KG1 (cell line): ENCODE results near the gene CNPY3.
"Not testable (repeated sequence)": the region's sequence is repeated elsewhere in the genome, so short reads cannot be mapped to it uniquely, and the experiment has no call there.

Experiments used
- DNase-seq: peaks from one replicate; lab custom pipeline; 2025; lab: John Stamatoyannopoulos, UW

The CNPY3 gene

GRCh38 chr6:42915732-42916131, 13.5 kb upstream of the CNPY3 start, which contains the start of gene PTCRA:
Gene PTCRA, plus strand, starts transcription at chr6:42916053. Its CDS starts 17 bp downstream, at chr6:42916070.
- DNase-seq: no peak

GRCh38 chr6:42916288-42916687, 13.0 kb upstream of the CNPY3 start:
- DNase-seq: no peak

GRCh38 chr6:42921801-42922200, 7.5 kb upstream of the CNPY3 start:
- DNase-seq: no peak

- DNase-seq: no peak
These were observed 5.6 kb upstream of the CNPY3 start for GRCh38 chr6:42923666-42924065.

- DNase-seq: no peak
These were observed 3.9 kb upstream of the CNPY3 start for GRCh38 chr6:42925248-42925857.

- peak; percentile 89 for DNase-seq
These were observed 611 bp downstream of the CNPY3 start for GRCh38 chr6:42929821-42930360.

- no peak for DNase-seq
These were observed 3.1 kb downstream of the CNPY3 start for GRCh38 chr6:42932412-42932811.

- peak; percentile 13 for DNase-seq
These were observed 3.9 kb downstream of the CNPY3 start for GRCh38 chr6:42933205-42933604.

- DNase-seq: no peak
These were observed 6.0 kb downstream of the CNPY3 start for GRCh38 chr6:42935322-42935721.

- DNase-seq: no peak
These were observed 7.1 kb downstream of the CNPY3 start for GRCh38 chr6:42936398-42936797.

- DNase-seq: no peak
These were observed 8.5 kb downstream of the CNPY3 start for GRCh38 chr6:42937548-42938427.

- DNase-seq: no peak
These were observed 9.1 kb downstream of the CNPY3 start for GRCh38 chr6:42938428-42938796.

- DNase-seq: no peak
These were observed 9.9 kb downstream of the CNPY3 start for GRCh38 chr6:42938987-42939809.

- no peak for DNase-seq
These were observed 10.5 kb downstream of the CNPY3 start for GRCh38 chr6:42939810-42940167.

GRCh38 chr6:42940493-42941045, 11.3 kb downstream of the CNPY3 start:
- no peak for DNase-seq

- not testable (repeated sequence) for DNase-seq
These were observed 12.1 kb downstream of the CNPY3 start for GRCh38 chr6:42941356-42941755.

- DNase-seq: no peak
These were observed 13.2 kb downstream of the CNPY3 start for GRCh38 chr6:42942444-42942843.

- no peak for DNase-seq
These were observed 18.7 kb downstream of the CNPY3 start for GRCh38 chr6:42947950-42948349.

GRCh38 chr6:42952389-42952788, 23.1 kb downstream of the CNPY3 start:
- no peak for DNase-seq

- DNase-seq: not testable (repeated sequence)
These were observed 25.1 kb downstream of the CNPY3 start for GRCh38 chr6:42954405-42954804.

GRCh38 chr6:42958125-42958524, 28.8 kb downstream of the CNPY3 start:
- DNase-seq: no peak

GRCh38 chr6:42959917-42960242, 30.6 kb downstream of the CNPY3 start:
- DNase-seq: no peak
